ENCODE measurements around the gene MRTFA.

GRCh38 chr22:40651057-40651456 is 14.5 kb upstream of the MRTFA start:
- TF ChIP-seq CTCF (CRISPR knock-in tag; IDR thresholded peaks at IDR 0.05), result no peak
- no peak for TF ChIP-seq NFE2L2 (IDR thresholded peaks at IDR 0.05; ENCODE audit: low read length)
- no peak for TF ChIP-seq CEBPB (IDR thresholded peaks at IDR 0.05; ENCODE audit: borderline replicate concordance, low read depth, low read length)
- no peak for TF ChIP-seq ATF3 (CRISPR knock-in tag; IDR thresholded peaks at IDR 0.05)

Measured in HepG2 (cell line).